SK-N-MC (cell line): ENCODE results near the gene ID2.

Source experiments
- DNase-seq: peaks from one replicate; pipeline ENCODE4 v3.0.0-alpha.2; 2011; ENCODE audit warnings: low read depth, low spot score
- H3K27ac ChIP-seq: fragments of 200-600 bp; sonication (generic); 2 replicates; pipeline ENCODE4 v1.5.1; 2016; ENCODE audit warnings: mixed run types
- H3K36me3 ChIP-seq: fragments of 200-600 bp; sonication (generic); 2 replicates; pipeline ENCODE4 v1.6.1; 2017; ENCODE audit warnings: antibody characterized with exemption, low read length, mixed read lengths; ENCODE audit not compliant: insufficient read depth
- H3K4me3 ChIP-seq: fragments of 200-600 bp; sonication (generic); 2 replicates; pipeline ENCODE4 v1.5.1; 2016
- H3K9ac ChIP-seq: fragments of 200-600 bp; sonication (generic); 2 replicates; pipeline ENCODE4 v1.8.0; 2017; ENCODE audit warnings: mixed run types, mixed read lengths; ENCODE audit not compliant: insufficient read length
- H3K9me3 ChIP-seq: fragments of 200-600 bp; sonication (generic); 2 replicates; pipeline ENCODE4 v1.6.1; 2017; ENCODE audit warnings: low read depth, mild to moderate bottlenecking, antibody characterized with exemption, low read length, moderate library complexity, mixed read lengths
- EZH2 ChIP-seq: fragments of 200-600 bp; sonication (generic); IDR thresholded peaks from one replicate; pipeline ENCODE4 v1.6.1; 2017; ENCODE audit warnings: antibody characterized with exemption
- FOXP2 ChIP-seq: optimal IDR thresholded peaks from 2 replicates; pipeline ENCODE3; 2011; ENCODE audit warnings: mild to moderate bottlenecking, moderate library complexity; ENCODE audit not compliant: insufficient read depth; ENCODE audit errors: extremely low read length, control extremely low read depth
- POLR2AphosphoS5 ChIP-seq: IDR thresholded peaks from 2 replicates; pipeline ENCODE4 v1.6.1; 2012; ENCODE audit warnings: mild to moderate bottlenecking, low read depth, low read length, borderline replicate concordance

The ID2 gene

DNA sequence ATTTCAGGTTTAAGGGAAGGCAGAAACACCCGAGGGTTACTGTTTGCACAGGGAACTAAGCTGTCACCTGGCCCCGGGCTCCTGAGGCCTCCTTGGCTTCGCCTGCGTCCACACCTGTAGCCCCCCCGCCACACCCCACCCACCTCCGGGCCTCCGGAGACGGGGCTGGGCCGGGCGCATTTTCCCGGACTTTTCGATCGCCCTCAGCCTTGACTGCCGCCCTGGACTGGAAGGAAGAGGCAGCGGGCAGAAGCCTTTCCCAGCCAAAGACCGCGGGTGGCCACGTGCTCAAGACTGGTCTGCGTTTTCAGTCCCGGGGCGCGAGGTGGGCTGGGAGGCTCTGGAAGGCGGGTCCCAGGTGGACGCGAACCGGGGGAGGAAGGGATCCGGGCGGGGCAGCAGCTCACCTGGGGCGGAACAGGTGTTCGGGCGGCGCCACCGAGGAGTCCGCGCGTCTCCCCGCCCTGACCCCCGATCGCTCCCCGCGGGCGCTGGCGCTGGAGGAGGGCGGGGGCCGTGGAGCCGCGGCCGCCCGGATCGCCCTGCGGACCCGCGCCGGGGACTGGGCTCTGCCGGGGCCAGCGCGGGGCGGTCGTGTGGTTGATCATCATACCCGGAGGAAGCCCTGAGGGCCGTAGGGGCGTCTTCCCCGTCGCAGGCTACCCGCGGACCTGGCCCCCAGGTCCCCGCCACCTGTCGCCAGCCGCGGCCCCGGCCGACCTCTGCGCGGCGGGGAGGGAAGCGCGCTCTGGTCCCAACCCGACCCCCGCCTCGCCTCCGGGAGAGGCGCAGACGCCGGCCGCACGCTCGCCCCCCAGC, 3.2 kb downstream of the ID2 start:
- Histone ChIP-seq H3K4me3 (peak overlapping the region; percentile 92), H3K9ac (peak overlapping the region; percentile 98), H3K36me3 (peaks cover 28% of the 10 kb centered on the region), H3K27ac (peak overlapping the region; percentile 95), H3K9me3 (peaks cover 3% of the 10 kb centered on the region; the same call in 1 of the 2 replicates)
- TF ChIP-seq EZH2, result no peak
- TF ChIP-seq FOXP2, result no peak
- TF ChIP-seq POLR2AphosphoS5, result peak; percentile 86
- DNase-seq, result no peak

DNA sequence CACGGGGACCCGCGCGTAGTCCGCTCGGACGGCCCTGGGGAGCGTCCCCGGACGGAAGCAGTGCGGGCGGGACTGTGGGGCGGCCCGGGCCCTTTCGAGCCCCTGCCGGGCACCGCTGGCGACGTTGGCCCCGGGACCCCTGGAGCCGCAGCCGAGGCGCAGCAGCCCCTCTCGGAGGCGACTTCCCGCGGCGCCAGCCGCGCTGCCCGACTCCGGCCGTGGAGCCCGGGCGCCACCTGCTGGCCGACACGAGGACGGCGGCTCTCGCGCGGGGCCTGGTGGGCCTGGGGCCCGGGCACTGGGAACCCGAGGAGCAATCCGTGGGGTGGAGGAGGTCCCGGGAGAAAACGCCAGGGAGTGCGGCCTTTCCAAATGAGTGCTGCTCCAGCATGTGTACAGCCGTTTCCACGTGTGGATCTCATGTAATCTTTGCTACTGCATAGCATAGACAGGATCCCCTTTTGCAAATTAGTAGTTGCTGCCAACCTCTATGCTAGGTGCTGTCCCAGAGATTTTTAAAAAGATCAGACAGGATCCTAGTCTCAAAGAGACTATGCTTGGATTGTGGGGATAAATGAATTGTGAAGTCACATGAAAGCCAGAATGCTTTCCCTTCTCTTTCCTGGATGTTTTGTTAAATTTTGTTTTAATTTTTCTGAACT, 4.0 kb downstream of the ID2 start:
- peaks cover 28% of the 10 kb centered on the region for H3K36me3 ChIP-seq
- H3K27ac ChIP-seq, result peak overlapping the region; percentile 95
- TF ChIP-seq POLR2AphosphoS5 (no peak), FOXP2 (no peak), EZH2 (no peak)
- peaks cover 3% of the 10 kb centered on the region; the same call in 1 of the 2 replicates for H3K9me3 ChIP-seq
- peak overlapping the region; percentile 98 for H3K9ac ChIP-seq
- H3K4me3 ChIP-seq, result peak overlapping the region; percentile 92
- no peak for DNase-seq

DNA sequence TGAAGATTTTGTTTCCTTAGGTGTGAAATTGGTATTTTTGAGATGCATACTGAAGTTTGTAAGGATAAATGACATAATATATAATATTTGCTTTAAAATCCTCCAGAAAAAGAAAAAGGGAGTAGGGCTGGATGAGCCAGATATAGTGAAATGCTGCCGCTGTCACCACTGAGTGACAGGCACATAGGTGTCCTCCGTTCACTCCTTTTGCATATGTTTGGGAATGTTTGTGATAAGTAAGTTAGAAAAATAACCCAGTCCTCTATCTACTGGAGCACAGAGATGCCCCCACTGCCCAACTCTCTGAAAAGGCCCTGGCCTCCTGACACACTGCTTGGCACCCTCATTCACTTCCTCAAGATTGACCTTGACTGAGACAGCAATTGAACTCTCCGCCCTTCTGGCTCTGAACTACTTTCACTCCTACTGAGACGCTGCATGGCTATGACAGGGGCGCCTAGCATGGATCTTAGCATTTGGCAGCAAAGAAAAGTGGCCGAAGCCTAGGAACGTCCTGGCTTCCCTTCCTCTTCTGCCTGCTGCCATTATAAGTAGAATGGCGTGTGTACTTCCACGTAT, 10.1 kb downstream of the ID2 start:
- Histone ChIP-seq H3K9ac (peak overlapping the region; percentile 28), H3K4me3 (no peak overlapping the region), H3K27ac (peak overlapping the region; percentile 84), H3K36me3 (no peaks in the 10 kb centered on the region), H3K9me3 (peaks cover 3% of the 10 kb centered on the region; the same call in 1 of the 2 replicates)
- DNase-seq, result no peak
- TF ChIP-seq POLR2AphosphoS5, result no peak
- TF ChIP-seq EZH2, result no peak

DNA sequence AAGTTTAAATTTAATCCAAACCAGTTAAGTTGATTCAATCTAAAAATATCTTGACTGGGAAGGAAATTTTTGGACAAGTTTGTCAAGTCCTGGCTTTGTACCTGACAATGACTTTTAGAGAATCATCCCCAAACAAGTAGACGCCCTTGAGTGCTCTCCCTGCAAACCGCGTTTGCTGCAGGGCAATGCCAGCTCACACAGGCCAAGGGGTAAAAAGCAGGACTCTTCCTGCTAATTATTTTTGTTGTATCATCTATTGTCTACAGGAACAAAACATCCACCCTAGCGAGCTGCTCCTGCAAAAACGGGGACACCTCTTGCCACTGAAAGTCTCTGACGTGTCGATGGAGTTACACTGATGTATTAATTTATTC, 10.9 kb downstream of the ID2 start:
- DNase-seq, result no peak
- H3K4me3 ChIP-seq, result no peak overlapping the region
- H3K9ac ChIP-seq, result peak overlapping the region; percentile 28
- H3K36me3 ChIP-seq, result no peaks in the 10 kb centered on the region
- H3K27ac ChIP-seq, result peak overlapping the region; percentile 84
- TF ChIP-seq EZH2 (no peak), FOXP2 (no peak), POLR2AphosphoS5 (no peak)
- H3K9me3 ChIP-seq, result peaks cover 3% of the 10 kb centered on the region; the same call in 1 of the 2 replicates

DNA sequence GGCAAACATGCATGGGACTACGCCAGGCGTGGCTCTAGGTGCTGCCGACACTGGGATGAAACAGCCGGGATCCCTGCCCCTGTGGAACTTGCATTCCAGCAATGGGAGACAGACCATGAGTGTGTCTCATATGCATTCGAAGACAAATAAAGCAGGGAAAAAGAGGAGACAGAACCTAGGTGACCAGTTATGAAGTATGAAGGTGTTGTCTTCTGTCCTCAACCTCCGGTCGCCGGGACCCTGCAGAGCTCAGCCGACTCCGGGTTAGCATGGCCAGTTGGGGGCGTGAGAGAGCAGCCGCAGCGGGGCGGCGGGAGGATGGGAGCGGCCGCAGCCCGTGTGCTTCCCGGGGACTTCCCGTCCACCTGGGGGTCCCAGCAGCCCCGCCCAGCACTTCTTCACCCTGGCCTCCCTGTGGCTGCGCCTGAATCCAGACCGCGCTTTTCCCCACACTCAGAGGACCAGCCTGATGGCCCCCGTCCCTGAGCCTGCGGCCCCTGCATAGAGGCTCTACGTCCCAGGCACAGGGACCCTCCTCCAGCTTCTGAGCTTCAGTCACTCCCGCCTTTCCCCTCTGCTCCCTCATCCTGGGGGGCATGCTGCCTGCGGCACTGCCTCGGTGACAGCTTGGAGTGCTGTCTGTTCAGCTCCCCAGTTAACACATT, 11.4 kb downstream of the ID2 start:
- H3K9ac ChIP-seq, result no peak overlapping the region
- no peaks in the 10 kb centered on the region for H3K9me3 ChIP-seq
- peak overlapping the region; percentile 84; the same call in 1 of the 2 replicates for H3K27ac ChIP-seq
- DNase-seq, result no peak
- no peaks in the 10 kb centered on the region for H3K36me3 ChIP-seq
- TF ChIP-seq FOXP2 (no peak), POLR2AphosphoS5 (no peak), EZH2 (no peak)
- H3K4me3 ChIP-seq, result no peak overlapping the region

GRCh38 chr2:8694737-8695136, 12.9 kb downstream of the ID2 start:
- no peak overlapping the region for H3K27ac ChIP-seq
- TF ChIP-seq FOXP2 (no peak), POLR2AphosphoS5 (no peak), EZH2 (no peak)
- no peak overlapping the region for H3K9ac ChIP-seq
- DNase-seq, result no peak
- no peaks in the 10 kb centered on the region for H3K9me3 ChIP-seq
- no peaks in the 10 kb centered on the region for H3K36me3 ChIP-seq
- H3K4me3 ChIP-seq, result no peak overlapping the region

GRCh38 chr2:8697190-8697589, 15.3 kb downstream of the ID2 start:
- no peak for DNase-seq
- no peaks in the 10 kb centered on the region for H3K9me3 ChIP-seq
- no peak overlapping the region for H3K27ac ChIP-seq
- no peaks in the 10 kb centered on the region for H3K36me3 ChIP-seq
- H3K4me3 ChIP-seq, result no peak overlapping the region
- TF ChIP-seq FOXP2 (no peak), EZH2 (no peak), POLR2AphosphoS5 (no peak)
- no peak overlapping the region for H3K9ac ChIP-seq

DNA sequence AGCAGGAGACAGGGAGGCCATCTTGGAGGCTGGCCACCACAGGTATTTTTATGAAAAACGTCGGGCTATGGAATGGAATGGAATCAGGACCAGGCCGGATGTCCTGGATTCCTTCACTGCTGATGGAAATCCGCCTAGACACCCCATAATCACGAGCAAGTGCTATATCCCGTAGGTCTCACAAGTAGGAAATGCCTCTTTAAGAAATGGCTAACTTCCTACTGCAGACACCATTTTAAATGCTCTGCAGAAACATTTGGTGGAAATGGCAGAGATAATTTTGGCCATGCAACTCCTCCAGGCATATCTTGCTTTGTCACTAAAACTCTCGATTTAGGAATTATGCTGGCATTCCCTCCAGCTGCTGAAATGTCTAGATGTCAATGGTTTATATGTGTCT, 18.0 kb downstream of the ID2 start:
- TF ChIP-seq EZH2, result no peak
- Histone ChIP-seq H3K9ac (no peak overlapping the region), H3K9me3 (no peaks in the 10 kb centered on the region), H3K36me3 (no peaks in the 10 kb centered on the region), H3K27ac (no peak overlapping the region), H3K4me3 (no peak overlapping the region)
- no peak for DNase-seq
